Measurements from ENCODE around the gene ZBTB1. TPM values are rescaled to one million over a fixed set of nuclear protein-coding genes. Genes with fewer than 3 reads are reported as not detected.

Gene ZBTB1
- total RNA-seq, 3 donors from 2014 or later (not counting 1 experiment from before 2014, with no cell fraction given), result 146 to 166 (median 151) TPM

DNA sequence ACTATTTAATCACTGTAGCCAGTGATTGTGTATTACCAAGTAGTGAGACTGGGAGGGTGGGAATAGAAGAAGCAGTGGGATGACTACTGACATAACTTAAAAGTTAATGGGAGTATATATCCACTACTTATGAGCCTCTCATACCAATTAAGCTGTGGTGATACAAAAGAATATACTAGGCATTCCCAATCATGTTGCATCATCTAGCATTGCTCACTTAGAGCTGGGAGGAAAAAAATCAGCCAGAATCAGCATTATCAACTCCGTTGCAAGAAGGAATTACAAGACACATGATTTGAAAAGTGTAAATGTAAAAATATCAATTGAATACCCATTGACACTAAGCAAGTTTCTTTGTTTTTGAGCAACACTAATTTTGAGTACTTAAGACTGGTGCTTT is 44.4 kb downstream of the ZBTB1 start:
- no peak overlapping the region for H3K27ac Mint-ChIP-seq
- no peaks in the 10 kb centered on the region for H3K9me3 Mint-ChIP-seq
- TF ChIP-seq, protein P1, sequence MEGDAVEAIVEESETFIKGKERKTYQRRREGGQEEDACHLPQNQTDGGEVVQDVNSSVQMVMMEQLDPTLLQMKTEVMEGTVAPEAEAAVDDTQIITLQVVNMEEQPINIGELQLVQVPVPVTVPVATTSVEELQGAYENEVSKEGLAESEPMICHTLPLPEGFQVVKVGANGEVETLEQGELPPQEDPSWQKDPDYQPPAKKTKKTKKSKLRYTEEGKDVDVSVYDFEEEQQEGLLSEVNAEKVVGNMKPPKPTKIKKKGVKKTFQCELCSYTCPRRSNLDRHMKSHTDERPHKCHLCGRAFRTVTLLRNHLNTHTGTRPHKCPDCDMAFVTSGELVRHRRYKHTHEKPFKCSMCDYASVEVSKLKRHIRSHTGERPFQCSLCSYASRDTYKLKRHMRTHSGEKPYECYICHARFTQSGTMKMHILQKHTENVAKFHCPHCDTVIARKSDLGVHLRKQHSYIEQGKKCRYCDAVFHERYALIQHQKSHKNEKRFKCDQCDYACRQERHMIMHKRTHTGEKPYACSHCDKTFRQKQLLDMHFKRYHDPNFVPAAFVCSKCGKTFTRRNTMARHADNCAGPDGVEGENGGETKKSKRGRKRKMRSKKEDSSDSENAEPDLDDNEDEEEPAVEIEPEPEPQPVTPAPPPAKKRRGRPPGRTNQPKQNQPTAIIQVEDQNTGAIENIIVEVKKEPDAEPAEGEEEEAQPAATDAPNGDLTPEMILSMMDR (IDR thresholded peaks at IDR 0.05), result no peak
- peaks cover 0 to 10% of the 10 kb centered on the region in 2 donors for H3K27me3 Mint-ChIP-seq (ENCODE audit: low read depth in 2 of 2)
- Histone ChIP-seq H3K27ac (ENCODE audit: low read length) (no peak overlapping the region), H3K4me1 (ENCODE audit: control insufficient read depth, insufficient read depth, low read length) (peaks cover 12% of the 10 kb centered on the region), H3K4me3 (ENCODE audit: low read length) (no peak overlapping the region), H3K9me3 (ENCODE audit: control insufficient read depth, insufficient read depth, low read length) (no peaks in the 10 kb centered on the region), H3K36me3 (ENCODE audit: control insufficient read depth, insufficient read depth, low read length) (no peaks in the 10 kb centered on the region), H3K27me3 (ENCODE audit: control insufficient read depth, insufficient read depth, low read length) (peaks cover 2% of the 10 kb centered on the region)
- ATAC-seq (no peak), DNase-seq (no peak)
- H3K4me1 Mint-ChIP-seq, result peaks cover 16 to 17% of the 10 kb centered on the region in 2 donors
- no peaks in the 10 kb centered on the region for H3K36me3 Mint-ChIP-seq
- WGBS (ENCODE audit: insufficient coverage), result no CpG with 5 or more reads among the region's 1 CpG
- intact Hi-C loops (cut with micrococcal nuclease), result no loop called here
- H3K4me3 Mint-ChIP-seq, result peak overlapping the region; percentile 77

DNA sequence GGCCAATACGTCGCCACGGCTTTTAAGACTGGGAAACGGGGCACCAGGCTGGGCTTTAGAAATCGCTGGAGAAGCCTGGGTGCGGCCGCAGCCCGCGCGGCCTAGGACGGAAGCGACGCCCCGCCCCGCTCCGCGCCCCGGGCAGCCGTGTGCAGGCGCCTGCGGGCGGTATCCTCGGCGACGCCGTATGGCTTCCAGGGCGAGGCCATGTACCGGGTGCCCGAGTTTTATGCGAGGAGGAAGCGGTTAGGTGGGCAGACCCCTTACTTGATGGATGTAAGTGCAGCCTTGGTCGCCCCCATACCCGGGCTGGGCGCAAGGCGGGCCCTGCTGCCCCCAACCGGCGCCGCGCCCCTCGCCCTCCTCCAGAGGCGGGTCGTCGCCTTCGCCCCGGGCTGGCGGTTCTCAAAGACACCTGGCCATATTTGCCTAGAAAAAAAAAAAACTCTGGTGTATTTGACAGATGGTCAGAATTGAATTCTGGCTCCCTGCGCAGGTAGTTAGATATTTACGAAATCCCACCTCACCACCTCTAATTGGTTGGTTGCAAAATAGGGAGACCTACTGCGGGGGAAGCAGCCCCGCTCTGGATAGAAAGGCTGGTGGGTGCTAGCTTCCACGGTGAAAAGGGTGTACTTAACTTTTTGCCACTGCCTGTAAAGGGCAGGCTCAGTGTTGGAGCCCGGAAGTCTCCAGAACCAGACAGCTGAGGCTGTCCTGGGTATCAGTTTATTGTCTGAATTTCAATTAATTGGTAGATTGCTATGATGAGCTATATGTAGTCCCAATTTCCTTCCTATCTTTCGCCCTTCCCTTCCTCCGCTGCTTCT is 45.4 kb downstream of the ZBTB1 start, which contains the start of gene PPP1R36:
TSS of gene PPP1R36 (plus strand) at position 171 of the 830 bp plus-strand sequence. CDS start at position 208, 37 bp downstream.
- peaks cover 0 to 14% of the 10 kb centered on the region in 2 donors for H3K27me3 Mint-ChIP-seq (ENCODE audit: low read depth in 2 of 2)

DNA sequence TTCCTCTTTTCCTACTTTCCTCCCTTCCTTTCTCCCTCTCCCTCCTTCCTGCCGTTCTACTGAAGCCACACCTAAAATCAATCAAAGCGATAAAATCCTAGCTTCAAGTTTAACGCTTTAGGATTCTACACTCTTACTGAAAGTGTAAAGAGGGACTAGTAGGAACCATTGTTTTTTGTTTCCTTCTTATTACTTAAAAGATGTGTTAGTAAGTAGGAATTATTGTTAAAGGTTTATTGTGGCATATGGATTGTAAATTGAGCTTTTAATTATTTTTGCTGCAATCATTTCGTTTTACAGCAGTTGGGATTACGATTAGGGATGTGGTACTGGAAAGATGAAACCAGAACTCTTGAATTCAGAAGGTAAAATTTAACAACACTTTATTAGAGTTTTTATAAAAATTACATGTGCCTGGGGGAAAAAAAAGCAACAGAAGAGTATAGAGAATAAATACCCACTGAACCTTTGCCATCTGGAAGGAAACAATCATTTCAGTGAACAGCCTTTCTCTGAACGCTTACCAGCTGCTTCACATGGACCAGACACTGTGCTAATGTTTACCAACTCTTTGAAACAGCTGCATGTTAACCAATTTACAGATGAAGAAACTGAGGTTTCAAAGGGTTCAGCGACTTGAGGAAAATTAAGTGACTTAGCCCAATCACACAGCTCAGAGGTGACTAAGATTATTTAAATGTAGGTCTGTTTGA is 46.2 kb downstream of the ZBTB1 start:
- Histone ChIP-seq H3K27ac (ENCODE audit: low read length) (no peak overlapping the region), H3K36me3 (ENCODE audit: control insufficient read depth, insufficient read depth, low read length) (no peaks in the 10 kb centered on the region), H3K9me3 (ENCODE audit: control insufficient read depth, insufficient read depth, low read length) (no peaks in the 10 kb centered on the region), H3K4me1 (ENCODE audit: control insufficient read depth, insufficient read depth, low read length) (peaks cover 12% of the 10 kb centered on the region), H3K27me3 (ENCODE audit: control insufficient read depth, insufficient read depth, low read length) (peaks cover 2% of the 10 kb centered on the region), H3K4me3 (ENCODE audit: low read length) (no peak overlapping the region)
- DNase-seq (no peak), ATAC-seq (no peak)
- Mint-ChIP-seq H3K9me3 (no peaks in the 10 kb centered on the region), H3K4me1 (peaks cover 16 to 17% of the 10 kb centered on the region in 2 donors), H3K27ac (peak overlapping the region in 1 of 2 donors; percentile 56), H3K36me3 (no peaks in the 10 kb centered on the region), H3K4me3 (peak overlapping the region; percentile 82), H3K27me3 (ENCODE audit: low read depth in 2 of 2) (peaks cover 0 to 17% of the 10 kb centered on the region in 2 donors)
- intact Hi-C loops (cut with micrococcal nuclease), result no loop called here
- TF ChIP-seq, protein P1 (IDR thresholded peaks at IDR 0.05), result no peak
- WGBS (ENCODE audit: insufficient coverage), result 54% methylated on average over 4 of the region's 7 CpGs

More for the DNA sequence above, 45.4 kb downstream of the ZBTB1 start, which contains the start of gene PPP1R36:
- H3K36me3 Mint-ChIP-seq, result no peaks in the 10 kb centered on the region
- 4% methylated on average over 52 of the region's 54 CpGs for WGBS (ENCODE audit: insufficient coverage)
- Histone ChIP-seq H3K27ac (ENCODE audit: low read length) (no peak within 1 kb of the TSS), H3K27me3 (ENCODE audit: control insufficient read depth, insufficient read depth, low read length) (peaks cover 2% of the 10 kb centered on the region), H3K4me3 (ENCODE audit: low read length) (peak within 1 kb of the TSS; percentile 2), H3K9me3 (ENCODE audit: control insufficient read depth, insufficient read depth, low read length) (no peaks in the 10 kb centered on the region), H3K36me3 (ENCODE audit: control insufficient read depth, insufficient read depth, low read length) (no peaks in the 10 kb centered on the region), H3K4me1 (ENCODE audit: control insufficient read depth, insufficient read depth, low read length) (peaks cover 12% of the 10 kb centered on the region)
- peak; percentile 89 to 97 (median 96) for ATAC-seq
- peaks cover 16 to 17% of the 10 kb centered on the region in 2 donors for H3K4me1 Mint-ChIP-seq
- intact Hi-C loops (cut with micrococcal nuclease), result no loop called here
- peak within 1 kb of the TSS; percentile 82 for H3K4me3 Mint-ChIP-seq
- H3K27ac Mint-ChIP-seq, result peak within 1 kb of the TSS in 1 of 2 donors; percentile 56
- TF ChIP-seq, protein P1 (IDR thresholded peaks at IDR 0.05), result no peak
- peak; percentile 35 to 71 for DNase-seq
- H3K9me3 Mint-ChIP-seq, result no peaks in the 10 kb centered on the region
